ENCODE results near the gene LSM12. TPM values are rescaled to one million over a fixed set of nuclear protein-coding genes. Genes with fewer than 3 reads are reported as not detected.

LSM12 gene
- total RNA-seq, 2 experiments from 2014 or later = 35.4 to 67.9 TPM

GRCh38 chr17:44095647-44096496, 29.4 kb upstream of the LSM12 start:
- H3K9me3 ChIP-seq (ENCODE audit: low read length) = no peaks in the 10 kb centered on the region
- CTCF ChIA-PET (ENCODE audit: unreplicated experiment) = no interaction called here
- H3K27ac ChIP-seq (ENCODE audit: low read depth, low read length, poor library complexity, severe bottlenecking) = no peak overlapping the region
- no peaks in the 10 kb centered on the region for H4K20me1 ChIP-seq (ENCODE audit: insufficient read depth, low read length)
- no peak overlapping the region for H3K4me3 ChIP-seq (ENCODE audit: low read depth, low read length, poor library complexity, severe bottlenecking)
- TF ChIP-seq CTCF (conservative IDR thresholded peaks at IDR 0.05; ENCODE audit: low read length) (no peak), EZH2phosphoT487 (IDR thresholded peaks at IDR 0.05; ENCODE audit: borderline replicate concordance, low read depth, low read length) (no peak)
- peaks cover 12% of the 10 kb centered on the region; the same call in 1 of the 2 replicates for H3K36me3 ChIP-seq (ENCODE audit: insufficient read depth, low read length)
- H3K4me2 ChIP-seq (ENCODE audit: low read length) = no peak overlapping the region
- intact Hi-C loops (cut with micrococcal nuclease; ENCODE audit: unreplicated experiment) = loop anchor here (5.0 kb wide), 1 partner anchor 154 kb away; the partner anchor contains the start of gene PPY
- H3K4me1 ChIP-seq (ENCODE audit: insufficient read depth, low read length, poor library complexity, severe bottlenecking) = peaks cover 14% of the 10 kb centered on the region
- no peaks in the 10 kb centered on the region for H3K79me2 ChIP-seq (ENCODE audit: insufficient read depth, low read depth, low read length)
- POLR2A ChIA-PET = no interaction called here
- no peaks in the 10 kb centered on the region for H3K9me2 ChIP-seq (ENCODE audit: insufficient read depth, low read length)
- DNase-seq (ENCODE audit: low spot score) = no peak
- no TSS peak for BruUV-seq (replicated peaks)
- no peak overlapping the region for H2AFZ ChIP-seq (ENCODE audit: low read length)

- Histone ChIP-seq H3K4me2 (ENCODE audit: low read length) (no peak overlapping the region), H3K4me3 (ENCODE audit: low read depth, low read length, poor library complexity, severe bottlenecking) (no peak overlapping the region), H3K27ac (ENCODE audit: low read depth, low read length, poor library complexity, severe bottlenecking) (no peak overlapping the region)
Measured at GRCh38 chr17:44095388-44095646, 28.8 kb upstream of the LSM12 start.

More at GRCh38 chr17:44095388-44095646, 28.8 kb upstream of the LSM12 start:
- H3K79me2 ChIP-seq (ENCODE audit: insufficient read depth, low read depth, low read length) = no peaks in the 10 kb centered on the region
- CTCF ChIA-PET (ENCODE audit: unreplicated experiment) = no interaction called here
- no TSS peak for BruUV-seq (replicated peaks)
- H4K20me1 ChIP-seq (ENCODE audit: insufficient read depth, low read length) = no peaks in the 10 kb centered on the region
- TF ChIP-seq EZH2phosphoT487 (IDR thresholded peaks at IDR 0.05; ENCODE audit: borderline replicate concordance, low read depth, low read length) (no peak), CTCF (conservative IDR thresholded peaks at IDR 0.05; ENCODE audit: low read length) (no peak)
- intact Hi-C loops (cut with micrococcal nuclease; ENCODE audit: unreplicated experiment) = loop anchor here (5.0 kb wide), 1 partner anchor 153 kb away; the partner anchor contains the start of gene PPY
- no peak overlapping the region for H2AFZ ChIP-seq (ENCODE audit: low read length)
- no peaks in the 10 kb centered on the region for H3K9me2 ChIP-seq (ENCODE audit: insufficient read depth, low read length)
- POLR2A ChIA-PET = no interaction called here
- peaks cover 14% of the 10 kb centered on the region for H3K4me1 ChIP-seq (ENCODE audit: insufficient read depth, low read length, poor library complexity, severe bottlenecking)
- DNase-seq (ENCODE audit: low spot score) = no peak
- H3K9me3 ChIP-seq (ENCODE audit: low read length) = no peaks in the 10 kb centered on the region
- H3K36me3 ChIP-seq (ENCODE audit: insufficient read depth, low read length) = peaks cover 13% of the 10 kb centered on the region; the same call in 1 of the 2 replicates

Data from OCI-LY7 (cell line).